BLaER1 treated with 17β-estradiol and CSF1 and Interleukin-3, amounts not matched to agents 10 nM and 100 nM (cell line): ENCODE data around the gene CCL28.
"Not testable (repeated sequence)": the region's sequence is repeated elsewhere in the genome, so short reads cannot be mapped to it uniquely, and the experiment has no call there.

Experiments used
- H3K27ac ChIP-seq, 11 experiments: shearing (Covaris generic); formaldehyde crosslinking; 2 replicates each; pipeline ENCODE4 v1.8.1; 2022
- H3K27me3 ChIP-seq, 11 experiments: shearing (Covaris generic); formaldehyde crosslinking; 2 replicates each; pipeline ENCODE4 v1.8.1; 2022
- H3K36me3 ChIP-seq, 11 experiments: shearing (Covaris generic); formaldehyde crosslinking; 2 replicates each; pipeline ENCODE4 v1.8.1; 2022
- H3K4me1 ChIP-seq, 10 experiments: shearing (Covaris generic); formaldehyde crosslinking; 2 replicates each; pipeline ENCODE4 v1.8.1; 2022
- H3K4me2 ChIP-seq, 11 experiments: shearing (Covaris generic); formaldehyde crosslinking; 2 replicates each; pipeline ENCODE4 v1.8.1; 2022
- H3K4me3 ChIP-seq, 10 experiments: shearing (Covaris generic); formaldehyde crosslinking; 2 replicates each; pipeline ENCODE4 v1.8.1; 2022
- H3K9ac ChIP-seq, 11 experiments: shearing (Covaris generic); formaldehyde crosslinking; 2 replicates each; pipeline ENCODE4 v1.8.1; 2022
- H3K9me3 ChIP-seq, 11 experiments: shearing (Covaris generic); formaldehyde crosslinking; replicated peaks in 1 of 11; 2 replicates each; pipeline ENCODE4 v1.8.1; 2022
- H4K20me1 ChIP-seq, 11 experiments: shearing (Covaris generic); formaldehyde crosslinking; 2 replicates each; pipeline ENCODE4 v1.8.1; 2022
- Cebpa-rat ChIP-seq, 11 experiments: shearing (Covaris generic); IDR thresholded peaks; 2 replicates each; pipeline ENCODE4 v1.8.1; 2022

Gene CCL28

GRCh38 chr5:43367453-43367852, 44.7 kb downstream of the CCL28 start:
- Histone ChIP-seq H3K27me3 (no peaks in the 10 kb centered on the region), H3K36me3 (no peaks in the 10 kb centered on the region), H3K9me3 (peaks cover 0 to 12% (median 0%) of the 10 kb centered on the region in 11 experiments; a peak in 5 of 22 replicates), H3K4me1 (peaks cover 0 to 12% (median 0%) of the 10 kb centered on the region in 10 experiments; a peak in 4 of 20 replicates), H3K9ac (no peak overlapping the region), H3K4me2 (no peak overlapping the region), H3K27ac (no peak overlapping the region), H3K4me3 (no peak overlapping the region), H4K20me1 (no peaks in the 10 kb centered on the region)
- TF ChIP-seq Cebpa-rat (IDR thresholded peaks at IDR 0.05) = no peak

DNA sequence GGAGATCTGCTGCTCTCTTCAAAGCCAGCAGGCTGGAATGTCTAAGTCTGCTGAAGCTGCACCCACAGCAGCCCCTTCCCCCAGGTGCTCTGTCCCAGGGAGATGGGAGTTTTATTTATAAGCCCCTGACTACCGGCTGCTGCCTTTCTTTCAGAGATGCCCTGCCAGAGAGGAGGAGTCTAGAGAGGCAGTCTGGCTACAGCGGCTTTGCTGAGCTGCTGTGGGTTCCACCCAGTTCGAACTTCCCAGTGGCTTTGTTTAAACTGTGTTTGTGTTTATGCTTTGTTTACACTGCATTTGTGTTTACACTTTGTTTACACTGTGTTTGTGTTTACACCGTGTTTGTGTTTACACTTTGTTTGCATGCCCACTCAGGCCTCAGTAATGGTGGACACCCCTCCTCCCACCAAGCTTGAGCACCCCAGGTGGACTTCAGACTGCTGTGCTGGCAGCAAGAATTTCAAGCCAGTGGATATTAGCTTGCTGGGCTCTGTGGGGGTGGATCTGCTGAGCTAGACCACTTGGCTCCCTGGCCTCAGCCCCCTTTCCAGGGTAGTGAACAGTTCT, 45.4 kb downstream of the CCL28 start:
- not testable (repeated sequence) for H3K9ac ChIP-seq, H3K27me3 ChIP-seq

GRCh38 chr5:43365155-43365554, 47.0 kb downstream of the CCL28 start:
- H3K4me2 ChIP-seq, H3K27ac ChIP-seq, H4K20me1 ChIP-seq, H3K4me1 ChIP-seq, H3K36me3 ChIP-seq, H3K9ac ChIP-seq, H3K4me3 ChIP-seq, H3K27me3 ChIP-seq: not testable (repeated sequence)
- H3K9me3 ChIP-seq = peaks cover 14 to 32% (median 20%) of the 10 kb centered on the region in 11 experiments

More for the DNA sequence above, 45.4 kb downstream of the CCL28 start:
- H3K4me3 ChIP-seq, H3K36me3 ChIP-seq, H3K4me1 ChIP-seq, H4K20me1 ChIP-seq, H3K4me2 ChIP-seq, H3K27ac ChIP-seq: not testable (repeated sequence)
- H3K9me3 ChIP-seq = peaks cover 0 to 16% (median 4%) of the 10 kb centered on the region in 11 experiments; a peak in 10 of 22 replicates

DNA sequence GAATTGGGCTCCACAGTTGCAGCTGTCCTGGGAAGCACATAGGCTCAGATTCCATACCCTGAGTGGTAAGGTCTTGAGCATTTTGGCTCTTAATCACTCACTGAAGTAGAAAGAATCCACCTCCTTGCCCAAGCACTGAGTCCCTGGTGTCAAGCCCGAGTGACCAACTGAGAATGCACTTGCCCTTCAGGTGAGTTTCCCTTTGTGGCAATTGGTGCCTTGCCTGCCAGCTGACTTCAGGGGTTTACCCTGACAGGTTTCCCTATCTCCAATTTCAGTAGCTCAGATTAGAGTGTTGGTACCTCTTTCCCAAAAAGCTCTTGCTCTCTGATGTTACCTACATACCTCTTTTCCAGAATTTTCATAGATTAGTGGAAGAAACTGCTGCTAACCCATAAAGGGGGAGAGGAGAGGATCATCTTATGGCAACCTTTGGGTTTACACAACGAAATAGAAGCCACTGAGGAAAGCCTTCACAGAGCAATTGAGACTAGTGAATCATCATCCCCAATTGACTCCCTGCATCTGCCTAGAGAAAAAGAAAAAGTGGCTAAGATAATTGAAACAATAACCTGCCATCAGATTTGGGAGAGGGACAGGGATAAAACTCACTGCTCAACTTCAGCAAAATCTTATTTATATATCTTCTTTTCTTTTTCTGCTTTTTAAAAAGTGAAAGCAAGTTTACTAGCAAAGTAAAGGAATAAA, 48.6 kb downstream of the CCL28 start:
- Histone ChIP-seq H3K4me2 (no peak overlapping the region), H3K36me3 (0 out of 22 replicates have a peak, but pooled peaks cover 0 to 10% (median 0%) of the 10 kb centered on the region in 11 experiments), H3K4me3 (no peak overlapping the region), H4K20me1 (no peaks in the 10 kb centered on the region), H3K4me1 (peaks cover 0 to 9% (median 0%) of the 10 kb centered on the region in 10 experiments; a peak in 3 of 20 replicates), H3K27ac (no peak overlapping the region), H3K9ac (no peak overlapping the region), H3K9me3 (peaks cover 29 to 45% (median 34%) of the 10 kb centered on the region in 11 experiments), H3K27me3 (no peaks in the 10 kb centered on the region)
- no peak for TF ChIP-seq Cebpa-rat (IDR thresholded peaks at IDR 0.05)

DNA sequence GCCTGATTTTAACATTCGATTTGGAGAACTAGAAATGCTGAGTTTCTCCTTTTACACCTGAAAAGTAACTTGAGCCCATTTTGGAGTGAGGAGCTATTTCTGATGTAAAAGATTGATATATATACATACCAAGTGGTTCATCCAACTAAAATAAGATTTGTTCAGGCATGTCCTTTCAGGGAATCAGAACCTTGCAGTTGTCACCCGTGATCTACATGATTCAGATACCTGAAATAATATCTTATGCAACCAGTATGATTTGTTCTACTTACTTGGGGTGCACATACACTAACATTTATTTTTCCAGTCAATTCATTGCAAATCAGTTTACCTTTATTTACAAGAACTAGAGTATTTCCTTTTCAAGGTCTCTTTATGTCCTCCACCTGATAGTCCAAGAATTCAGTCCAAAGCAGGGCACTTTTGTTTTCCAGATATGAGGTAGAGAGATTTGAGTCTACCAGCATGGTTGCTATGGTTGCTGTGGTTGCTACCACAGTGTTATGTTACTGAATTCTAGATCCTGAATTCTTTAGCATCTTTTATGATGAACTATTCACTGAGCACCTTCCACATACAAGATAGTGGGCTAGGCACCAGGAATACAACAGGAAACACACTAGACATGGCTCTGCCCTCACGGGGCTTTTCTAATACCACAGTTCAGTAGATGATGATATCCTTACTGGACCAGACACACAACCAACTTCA, 49.3 kb downstream of the CCL28 start:
- no peak overlapping the region for H3K27ac ChIP-seq
- peaks cover 29 to 47% (median 34%) of the 10 kb centered on the region in 11 experiments for H3K9me3 ChIP-seq
- H3K4me2 ChIP-seq = no peak overlapping the region
- H3K36me3 ChIP-seq = 0 out of 22 replicates have a peak, but pooled peaks cover 0 to 10% (median 0%) of the 10 kb centered on the region in 11 experiments
- H3K4me3 ChIP-seq = no peak overlapping the region
- no peaks in the 10 kb centered on the region for H4K20me1 ChIP-seq
- H3K9ac ChIP-seq = no peak overlapping the region
- peaks cover 0 to 2% (median 0%) of the 10 kb centered on the region in 10 experiments; a peak in 1 of 20 replicates for H3K4me1 ChIP-seq
- no peak for TF ChIP-seq Cebpa-rat (IDR thresholded peaks at IDR 0.05)
- no peaks in the 10 kb centered on the region for H3K27me3 ChIP-seq

GRCh38 chr5:43358726-43359125, 53.5 kb downstream of the CCL28 start:
- 0 out of 22 replicates have a peak, but pooled peaks cover 0 to 10% (median 0%) of the 10 kb centered on the region in 11 experiments for H3K36me3 ChIP-seq
- H3K4me2 ChIP-seq = no peak overlapping the region
- no peaks in the 10 kb centered on the region for H4K20me1 ChIP-seq
- no peak overlapping the region for H3K9ac ChIP-seq
- no peak overlapping the region for H3K4me3 ChIP-seq
- no peak for TF ChIP-seq Cebpa-rat (IDR thresholded peaks at IDR 0.05)
- no peak overlapping the region for H3K27ac ChIP-seq
- peaks cover 29 to 47% (median 33%) of the 10 kb centered on the region in 11 experiments for H3K9me3 ChIP-seq
- no peaks in the 10 kb centered on the region for H3K27me3 ChIP-seq
- no peaks in the 10 kb centered on the region for H3K4me1 ChIP-seq

GRCh38 chr5:43358301-43358700, 53.9 kb downstream of the CCL28 start:
- Histone ChIP-seq H3K4me1 (no peaks in the 10 kb centered on the region), H3K27me3 (no peaks in the 10 kb centered on the region), H3K27ac (no peak overlapping the region), H3K36me3 (0 out of 22 replicates have a peak, but pooled peaks cover 0 to 10% (median 0%) of the 10 kb centered on the region in 11 experiments), H3K4me2 (no peak overlapping the region), H3K4me3 (no peak overlapping the region), H3K9me3 (peaks cover 29 to 47% (median 33%) of the 10 kb centered on the region in 11 experiments), H3K9ac (no peak overlapping the region), H4K20me1 (no peaks in the 10 kb centered on the region)
- TF ChIP-seq Cebpa-rat (IDR thresholded peaks at IDR 0.05) = no peak

DNA sequence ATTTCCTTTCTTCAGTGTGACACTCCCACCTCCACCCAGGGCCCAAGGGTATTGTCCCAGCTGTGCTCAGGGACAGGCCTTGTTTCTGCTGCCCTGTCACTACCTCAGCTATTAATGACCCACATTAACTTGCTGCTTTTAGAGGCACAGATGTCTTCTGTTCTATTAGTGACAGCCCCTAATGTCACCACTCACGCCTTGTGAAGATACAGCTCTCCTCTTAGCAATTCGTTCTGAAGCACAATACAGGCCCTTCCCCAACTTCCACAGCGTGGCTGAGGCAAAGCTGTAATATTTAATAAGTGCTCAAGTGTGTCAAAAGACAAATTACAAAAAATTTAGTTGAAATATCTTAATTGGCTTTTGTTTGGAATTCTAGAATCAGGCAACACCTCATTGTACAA, 54.3 kb downstream of the CCL28 start:
- no peak overlapping the region for H3K4me3 ChIP-seq
- H3K36me3 ChIP-seq = 0 out of 22 replicates have a peak, but pooled peaks cover 0 to 10% (median 0%) of the 10 kb centered on the region in 11 experiments
- no peaks in the 10 kb centered on the region for H3K27me3 ChIP-seq
- no peak overlapping the region for H3K9ac ChIP-seq
- H3K4me2 ChIP-seq = no peak overlapping the region
- peaks cover 29 to 47% (median 33%) of the 10 kb centered on the region in 11 experiments for H3K9me3 ChIP-seq
- H3K4me1 ChIP-seq = no peaks in the 10 kb centered on the region
- TF ChIP-seq Cebpa-rat (IDR thresholded peaks at IDR 0.05) = no peak
- no peaks in the 10 kb centered on the region for H4K20me1 ChIP-seq
- H3K27ac ChIP-seq = no peak overlapping the region

GRCh38 chr5:43357067-43357466, 55.1 kb downstream of the CCL28 start:
- H3K36me3 ChIP-seq = 0 out of 22 replicates have a peak, but pooled peaks cover 0 to 10% (median 0%) of the 10 kb centered on the region in 11 experiments
- no peak overlapping the region for H3K4me2 ChIP-seq
- H3K4me1 ChIP-seq = no peaks in the 10 kb centered on the region
- H3K9ac ChIP-seq = no peak overlapping the region
- H3K27ac ChIP-seq = no peak overlapping the region
- H3K9me3 ChIP-seq = peaks cover 29 to 46% (median 33%) of the 10 kb centered on the region in 11 experiments
- no peak for TF ChIP-seq Cebpa-rat (IDR thresholded peaks at IDR 0.05)
- H4K20me1 ChIP-seq = no peaks in the 10 kb centered on the region
- no peaks in the 10 kb centered on the region for H3K27me3 ChIP-seq
- H3K4me3 ChIP-seq = no peak overlapping the region
